Measurements from ENCODE around the gene SUSD3. TPM values are rescaled to one million over a fixed set of nuclear protein-coding genes. Genes with fewer than 3 reads are reported as not detected.
A peak's percentile ranks its signal among the peaks of the same experiment; 100 is the strongest.
"Not testable (repeated sequence)": the region's sequence is repeated elsewhere in the genome, so short reads cannot be mapped to it uniquely, and the experiment has no call there.

SUSD3 gene
- total RNA-seq, 1 donor from 2014 or later = 0.26 TPM

DNA sequence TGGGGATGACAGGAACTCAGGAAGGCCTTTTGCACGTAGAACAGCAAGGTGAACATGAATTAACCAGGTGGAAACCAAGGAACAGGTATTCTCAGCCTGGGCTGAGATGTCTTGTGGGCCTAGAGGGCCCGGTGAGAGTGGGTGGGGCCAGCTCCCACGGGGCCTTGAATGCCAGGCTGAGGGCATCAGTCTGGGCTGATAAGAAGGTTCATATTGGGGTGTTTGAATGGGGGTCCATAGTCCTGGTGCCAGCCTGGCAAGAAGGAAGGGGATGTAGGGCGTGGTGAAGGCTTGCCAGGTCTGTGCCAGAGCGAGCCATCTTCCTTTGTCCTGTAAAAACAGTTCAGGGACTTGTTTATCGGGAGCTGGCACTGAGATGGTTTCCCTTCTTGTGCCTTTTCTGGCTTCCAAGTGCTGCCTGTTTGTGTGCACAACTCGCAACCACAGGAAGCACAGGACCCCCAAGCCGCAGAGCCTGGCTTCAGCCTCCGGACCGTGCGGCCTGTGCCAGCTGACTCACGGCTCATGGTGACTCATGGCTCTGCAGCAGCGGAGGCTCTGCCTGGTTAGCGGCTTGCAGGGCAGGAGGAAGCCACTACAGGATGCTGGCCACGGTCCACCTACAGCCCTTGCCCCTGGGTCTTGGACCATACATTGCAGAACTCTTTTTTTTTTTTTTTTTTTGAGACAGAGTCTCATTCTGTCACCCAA lies 39.9 kb downstream of the SUSD3 start:
- DNase-seq (ENCODE audit: low read depth) = peak; percentile 91
- Histone ChIP-seq H3K4me3 (ENCODE audit: low read depth, low read length) (no peak overlapping the region), H3K36me3 (ENCODE audit: control insufficient read depth, insufficient read depth, low read length) (peaks cover 2% of the 10 kb centered on the region), H3K27me3 (ENCODE audit: control insufficient read depth, insufficient read depth, low read length) (no peaks in the 10 kb centered on the region)
- no peak for FAIRE-seq
- TF ChIP-seq, protein P1, sequence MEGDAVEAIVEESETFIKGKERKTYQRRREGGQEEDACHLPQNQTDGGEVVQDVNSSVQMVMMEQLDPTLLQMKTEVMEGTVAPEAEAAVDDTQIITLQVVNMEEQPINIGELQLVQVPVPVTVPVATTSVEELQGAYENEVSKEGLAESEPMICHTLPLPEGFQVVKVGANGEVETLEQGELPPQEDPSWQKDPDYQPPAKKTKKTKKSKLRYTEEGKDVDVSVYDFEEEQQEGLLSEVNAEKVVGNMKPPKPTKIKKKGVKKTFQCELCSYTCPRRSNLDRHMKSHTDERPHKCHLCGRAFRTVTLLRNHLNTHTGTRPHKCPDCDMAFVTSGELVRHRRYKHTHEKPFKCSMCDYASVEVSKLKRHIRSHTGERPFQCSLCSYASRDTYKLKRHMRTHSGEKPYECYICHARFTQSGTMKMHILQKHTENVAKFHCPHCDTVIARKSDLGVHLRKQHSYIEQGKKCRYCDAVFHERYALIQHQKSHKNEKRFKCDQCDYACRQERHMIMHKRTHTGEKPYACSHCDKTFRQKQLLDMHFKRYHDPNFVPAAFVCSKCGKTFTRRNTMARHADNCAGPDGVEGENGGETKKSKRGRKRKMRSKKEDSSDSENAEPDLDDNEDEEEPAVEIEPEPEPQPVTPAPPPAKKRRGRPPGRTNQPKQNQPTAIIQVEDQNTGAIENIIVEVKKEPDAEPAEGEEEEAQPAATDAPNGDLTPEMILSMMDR (IDR thresholded peaks at IDR 0.05; ENCODE audit: insufficient read depth, low read length, severe bottlenecking) = no peak

GRCh38 chr9:93099551-93100275 lies 41.2 kb downstream of the SUSD3 start:
- DNase-seq (ENCODE audit: low read depth) = no peak
- TF ChIP-seq, protein P1 (IDR thresholded peaks at IDR 0.05; ENCODE audit: insufficient read depth, low read length, severe bottlenecking) = no peak
- peaks cover 2% of the 10 kb centered on the region for H3K36me3 ChIP-seq (ENCODE audit: control insufficient read depth, insufficient read depth, low read length)
- H3K27me3 ChIP-seq (ENCODE audit: control insufficient read depth, insufficient read depth, low read length) = no peaks in the 10 kb centered on the region
- H3K4me3 ChIP-seq (ENCODE audit: low read depth, low read length) = no peak overlapping the region
- no peak for FAIRE-seq

DNA sequence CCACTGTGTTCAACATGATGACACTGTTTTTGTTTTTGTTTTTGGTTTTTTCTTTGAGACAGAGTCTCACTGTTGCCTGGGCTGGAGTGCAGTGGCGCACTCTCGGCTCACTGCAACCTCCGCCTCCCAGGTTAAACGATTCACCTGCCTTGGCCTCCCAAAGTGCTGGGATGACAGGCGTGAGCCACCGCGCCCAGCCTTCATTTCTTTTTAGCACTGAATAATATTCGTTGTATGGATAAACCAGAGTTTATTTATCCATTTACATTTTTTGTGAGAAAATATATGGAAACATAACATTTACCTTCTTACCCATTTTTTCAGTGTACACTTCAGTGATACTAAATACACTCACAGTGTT lies 41.8 kb downstream of the SUSD3 start:
- TF ChIP-seq, protein P1 (IDR thresholded peaks at IDR 0.05; ENCODE audit: insufficient read depth, low read length, severe bottlenecking) = no peak
- DNase-seq (ENCODE audit: low read depth) (no peak), FAIRE-seq (no peak)
- Histone ChIP-seq H3K27me3 (ENCODE audit: control insufficient read depth, insufficient read depth, low read length) (no peaks in the 10 kb centered on the region), H3K36me3 (ENCODE audit: control insufficient read depth, insufficient read depth, low read length) (peaks cover 2% of the 10 kb centered on the region), H3K4me3 (ENCODE audit: low read depth, low read length) (no peak overlapping the region)

GRCh38 chr9:93101086-93101485 lies 42.6 kb downstream of the SUSD3 start:
- not testable (repeated sequence) for H3K4me3 ChIP-seq (ENCODE audit: low read depth, low read length); DNase-seq (ENCODE audit: low read depth); H3K27me3 ChIP-seq (ENCODE audit: control insufficient read depth, insufficient read depth, low read length); FAIRE-seq; H3K36me3 ChIP-seq (ENCODE audit: control insufficient read depth, insufficient read depth, low read length)

DNA sequence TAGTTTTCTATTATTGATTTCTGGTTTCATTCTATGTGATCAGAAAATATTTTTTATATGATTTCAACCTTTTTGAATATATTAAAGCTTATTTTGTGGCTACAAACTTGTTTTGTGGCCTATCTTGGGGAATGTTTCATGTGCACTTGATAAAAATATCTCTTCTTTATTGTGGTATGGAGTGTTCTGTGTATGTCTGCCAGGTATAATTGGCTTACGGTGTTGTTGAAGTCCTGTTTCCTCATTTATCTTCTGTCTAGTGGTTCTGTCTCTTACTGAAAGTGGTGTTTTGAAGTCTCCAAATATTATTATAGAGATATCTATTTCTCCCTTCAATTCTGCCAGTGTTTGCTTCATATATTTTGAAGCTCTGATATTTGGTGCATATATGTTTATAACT lies 47.1 kb downstream of the SUSD3 start:
- Histone ChIP-seq H3K27me3 (ENCODE audit: control insufficient read depth, insufficient read depth, low read length) (no peaks in the 10 kb centered on the region), H3K4me3 (ENCODE audit: low read depth, low read length) (no peak overlapping the region), H3K36me3 (ENCODE audit: control insufficient read depth, insufficient read depth, low read length) (peaks cover 10% of the 10 kb centered on the region)
- DNase-seq (ENCODE audit: low read depth) (no peak), FAIRE-seq (no peak)
- TF ChIP-seq, protein P1 (IDR thresholded peaks at IDR 0.05; ENCODE audit: insufficient read depth, low read length, severe bottlenecking) = no peak

DNA sequence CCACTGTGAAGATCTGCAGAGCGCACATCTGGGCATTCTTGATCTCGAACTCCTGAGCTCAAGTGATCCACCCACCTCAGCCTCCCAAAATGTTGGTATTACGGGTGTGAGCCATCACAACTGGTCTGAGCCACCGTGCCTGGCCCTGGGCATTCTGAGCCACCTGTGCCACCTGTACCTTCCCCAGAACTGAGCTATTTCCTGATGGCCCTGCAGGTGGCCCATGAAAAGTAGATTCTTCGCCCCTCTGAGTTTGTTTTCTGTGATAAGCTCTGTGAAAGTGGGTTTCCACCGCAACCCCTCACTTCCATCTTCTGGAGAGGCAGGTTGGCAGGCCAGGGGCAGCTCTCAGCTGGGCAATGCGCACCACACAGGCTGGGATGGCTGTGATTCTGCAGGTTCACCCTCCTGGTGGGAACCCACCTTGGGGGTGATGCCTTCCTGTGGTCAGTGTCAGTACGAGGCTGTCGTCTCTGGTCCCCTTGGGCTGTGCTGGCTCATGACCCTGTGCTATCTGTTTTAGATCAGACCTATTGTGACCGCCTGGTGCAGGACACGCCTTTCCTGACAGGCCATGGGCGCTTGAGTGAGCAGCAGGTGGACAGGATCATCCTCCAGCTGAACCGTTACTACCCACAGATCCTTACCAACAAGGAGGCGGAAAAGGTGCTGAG lies 48.8 kb downstream of the SUSD3 start:
- DNase-seq (ENCODE audit: low read depth) (no peak), FAIRE-seq (no peak)
- H3K4me3 ChIP-seq (ENCODE audit: low read depth, low read length) = no peak overlapping the region
- TF ChIP-seq, protein P1 (IDR thresholded peaks at IDR 0.05; ENCODE audit: insufficient read depth, low read length, severe bottlenecking) = no peak
- H3K36me3 ChIP-seq (ENCODE audit: control insufficient read depth, insufficient read depth, low read length) = peaks cover 16% of the 10 kb centered on the region
- no peaks in the 10 kb centered on the region for H3K27me3 ChIP-seq (ENCODE audit: control insufficient read depth, insufficient read depth, low read length)
